Trophoblast cell (in vitro differentiated cells and primary cell): Measurements from ENCODE around the gene IFNL1.

ENCODE experiments used
- DNase-seq, 2 donors: peaks; one replicate each; pipeline ENCODE4 v3.0.0-alpha.2; 2016
- H2AFZ ChIP-seq: 2 replicates; pipeline ENCODE4 v1.6.1; 2013; ENCODE audit warnings: low read length, moderate library complexity, mild to moderate bottlenecking; ENCODE audit not compliant: insufficient read depth, poor library complexity
- H2AK5ac ChIP-seq: 2 replicates; pipeline ENCODE4 v1.6.1; 2013; ENCODE audit warnings: mild to moderate bottlenecking, low read length
- H2BK120ac ChIP-seq: 2 replicates; pipeline ENCODE4 v1.6.1; 2013; ENCODE audit warnings: low read length, mild to moderate bottlenecking, moderate library complexity; ENCODE audit not compliant: insufficient read depth, poor library complexity
- H2BK12ac ChIP-seq: 2 replicates; pipeline ENCODE4 v1.6.1; 2013; ENCODE audit warnings: mild to moderate bottlenecking, low read length, moderate library complexity
- H2BK5ac ChIP-seq: 2 replicates; pipeline ENCODE4 v1.6.1; 2013; ENCODE audit warnings: low read length, low read depth, moderate library complexity, mild to moderate bottlenecking; ENCODE audit not compliant: poor library complexity
- H3K14ac ChIP-seq: 2 replicates; pipeline ENCODE4 v1.6.1; 2013; ENCODE audit warnings: mild to moderate bottlenecking, low read length
- H3K18ac ChIP-seq: 2 replicates; pipeline ENCODE4 v1.6.1; 2013; ENCODE audit warnings: mild to moderate bottlenecking, low read length
- H3K23ac ChIP-seq: 2 replicates; pipeline ENCODE4 v1.6.1; 2013; ENCODE audit warnings: low read length
- H3K27ac ChIP-seq: 2 replicates; pipeline ENCODE4 v1.5.1; 2013; ENCODE audit warnings: low read depth, mild to moderate bottlenecking, inconsistent platforms, low read length, moderate library complexity
- H3K27me3 ChIP-seq: 2 replicates; pipeline ENCODE4 v1.6.1; 2013; ENCODE audit warnings: inconsistent platforms, mild to moderate bottlenecking, low read length, moderate library complexity; ENCODE audit not compliant: insufficient read depth
- H3K36me3 ChIP-seq, 2 experiments: 1 replicate in 1 of 2; 2 replicates in 1 of 2; pipeline ENCODE4 v1.6.1; 2013; ENCODE audit warnings: low read length in 2 of 2, mild to moderate bottlenecking in 2 of 2, moderate library complexity in 1 of 2; ENCODE audit not compliant: insufficient read depth in 2 of 2, control insufficient read depth in 1 of 2
- H3K4ac ChIP-seq: 2 replicates; pipeline ENCODE4 v1.6.1; 2013; ENCODE audit warnings: low read depth, mild to moderate bottlenecking, low read length, moderate library complexity
- H3K4me1 ChIP-seq, 2 experiments: 1 replicate in 1 of 2; 2 replicates in 1 of 2; pipeline ENCODE4 v1.6.1; 2013; ENCODE audit warnings: low read length in 2 of 2, mild to moderate bottlenecking in 2 of 2, moderate library complexity in 1 of 2; ENCODE audit not compliant: insufficient read depth in 2 of 2, control insufficient read depth in 1 of 2
- H3K4me2 ChIP-seq: 2 replicates; pipeline ENCODE4 v1.6.1; 2013; ENCODE audit warnings: inconsistent platforms, mild to moderate bottlenecking, low read length, moderate library complexity
- H3K4me3 ChIP-seq: 2 replicates; pipeline ENCODE4 v1.5.1; 2013; ENCODE audit warnings: mild to moderate bottlenecking, low read depth, low read length, inconsistent platforms
- H3K79me1 ChIP-seq: one replicate; pipeline ENCODE4 v1.6.1; 2013; ENCODE audit warnings: low read length
- H3K79me2 ChIP-seq: 2 replicates; pipeline ENCODE4 v1.6.1; 2013; ENCODE audit warnings: low read length, mild to moderate bottlenecking; ENCODE audit not compliant: control insufficient read depth, insufficient read depth, poor library complexity
- H3K9ac ChIP-seq: 2 replicates; pipeline ENCODE4 v1.6.1; 2013; ENCODE audit warnings: mild to moderate bottlenecking, low read length
- H3K9me3 ChIP-seq: 2 replicates; pipeline ENCODE4 v1.6.1; 2013; ENCODE audit warnings: low read depth, mild to moderate bottlenecking, control low read depth, inconsistent platforms, low read length; ENCODE audit not compliant: insufficient read depth
- H4K12ac ChIP-seq: 2 replicates; pipeline ENCODE4 v1.6.1; 2013; ENCODE audit warnings: low read depth, mild to moderate bottlenecking, low read length, moderate library complexity
- H4K8ac ChIP-seq: 2 replicates; pipeline ENCODE4 v1.6.1; 2013; ENCODE audit warnings: low read depth, mild to moderate bottlenecking, low read length, moderate library complexity
- H4K91ac ChIP-seq: one replicate; pipeline ENCODE4 v1.6.1; 2013; ENCODE audit warnings: low read depth, mild to moderate bottlenecking, low read length, moderate library complexity
- WGBS: extraction: QIAGEN DNeasy Blood & Tissue Kit; methylation state at CpG from one replicate; pipeline ENCODE4 v1.1.7; 2013; ENCODE audit warnings: missing lambda C conversion rate; ENCODE audit not compliant: insufficient read length, insufficient coverage; ENCODE audit errors: extremely low coverage; 5-methylcytosine and 5-hydroxymethylcytosine counted together

The IFNL1 gene

DNA sequence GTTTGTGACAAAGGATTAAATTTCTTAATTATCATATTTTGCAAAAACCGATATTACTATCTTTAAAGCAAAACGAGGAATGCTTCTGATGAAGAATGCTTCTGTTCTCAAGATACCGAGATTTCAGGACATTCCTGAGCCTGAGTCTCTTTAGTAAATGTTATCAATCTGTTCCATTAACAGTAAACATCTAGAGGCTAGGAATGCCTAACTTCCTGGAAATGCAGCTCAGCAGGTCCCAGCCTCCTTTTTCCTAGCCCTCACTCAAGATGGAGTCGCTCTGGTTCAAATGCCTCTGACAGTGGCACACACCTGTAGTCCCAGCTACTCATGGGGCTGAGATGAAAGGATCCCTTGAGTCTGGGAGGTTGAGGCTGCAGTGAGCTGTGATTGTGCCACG lies 45.1 kb upstream of the IFNL1 start:
- H3K4me1 ChIP-seq = peaks cover 3 to 5% of the 10 kb centered on the region in 2 experiments
- no peak overlapping the region for H4K91ac ChIP-seq
- H3K27me3 ChIP-seq = peaks cover 28% of the 10 kb centered on the region
- DNase-seq = peak; percentile 65 to 88
- no peak overlapping the region for H3K23ac ChIP-seq
- no peak overlapping the region for H3K4me3 ChIP-seq
- H4K12ac ChIP-seq = no peak overlapping the region
- WGBS = no CpG with 5 or more reads among the region's 5 CpGs
- H2AK5ac ChIP-seq = no peak overlapping the region
- no peak overlapping the region for H2AFZ ChIP-seq
- H3K36me3 ChIP-seq = no peaks in the 10 kb centered on the region
- H3K9ac ChIP-seq = no peak overlapping the region
- H3K14ac ChIP-seq = no peak overlapping the region
- H3K9me3 ChIP-seq = peaks cover 16% of the 10 kb centered on the region
- H4K8ac ChIP-seq = no peak overlapping the region
- H3K4me2 ChIP-seq = no peak overlapping the region
- no peak overlapping the region for H2BK12ac ChIP-seq
- H3K79me2 ChIP-seq = no peaks in the 10 kb centered on the region
- H3K79me1 ChIP-seq = no peaks in the 10 kb centered on the region
- no peak overlapping the region for H3K27ac ChIP-seq
- no peak overlapping the region for H3K18ac ChIP-seq
- no peak overlapping the region for H2BK5ac ChIP-seq
- no peak overlapping the region for H2BK120ac ChIP-seq
- no peak overlapping the region for H3K4ac ChIP-seq

DNA sequence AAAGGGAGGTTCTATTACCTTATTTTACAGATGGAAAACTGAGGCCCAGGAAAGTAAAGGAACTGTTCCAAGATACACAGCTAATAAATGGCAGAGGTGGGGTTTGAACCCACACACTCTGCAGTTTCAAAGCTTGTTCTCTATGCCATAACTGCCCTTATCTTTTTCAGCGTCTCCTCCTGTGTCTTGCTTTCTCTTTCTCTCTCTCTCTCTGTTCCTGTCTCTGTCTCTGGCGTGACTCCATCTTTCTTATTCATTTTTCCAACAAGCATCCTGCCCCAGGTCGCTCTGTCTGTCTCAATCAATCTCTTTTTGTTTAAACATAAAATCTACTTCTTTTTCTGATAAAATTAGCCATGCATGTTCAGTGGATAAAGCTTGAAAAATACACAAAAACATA lies 44.4 kb upstream of the IFNL1 start:
- H3K27me3 ChIP-seq = peaks cover 27% of the 10 kb centered on the region
- DNase-seq = no peak

DNA sequence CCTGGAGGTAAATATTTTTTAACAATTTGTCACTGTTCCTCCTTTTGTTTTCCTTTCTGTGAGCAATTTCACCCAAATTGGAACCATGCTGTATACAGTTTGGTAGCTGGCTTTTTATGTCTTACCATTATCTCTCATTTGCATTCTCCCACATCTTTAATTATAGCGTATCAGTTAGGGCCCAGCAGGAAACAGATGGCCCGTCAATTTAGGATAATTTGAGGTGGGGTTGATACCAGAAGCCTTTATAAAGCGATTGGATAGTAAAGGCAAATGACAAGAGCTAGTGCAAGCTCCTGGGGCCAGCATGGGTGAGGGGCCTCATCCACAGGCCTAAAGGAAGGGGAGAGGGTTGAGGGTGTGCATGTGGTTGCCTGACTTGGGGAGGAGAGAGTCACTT lies 43.7 kb upstream of the IFNL1 start:
- H3K79me1 ChIP-seq = no peaks in the 10 kb centered on the region
- no peaks in the 10 kb centered on the region for H3K36me3 ChIP-seq
- peaks cover 12% of the 10 kb centered on the region for H3K9me3 ChIP-seq
- H3K27ac ChIP-seq = no peak overlapping the region
- no peak overlapping the region for H3K23ac ChIP-seq
- H3K79me2 ChIP-seq = no peaks in the 10 kb centered on the region
- no CpG with 5 or more reads among the region's 3 CpGs for WGBS
- no peak overlapping the region for H3K4me3 ChIP-seq
- H3K4me2 ChIP-seq = no peak overlapping the region
- no peak overlapping the region for H3K9ac ChIP-seq
- no peak overlapping the region for H2AFZ ChIP-seq
- H3K14ac ChIP-seq = no peak overlapping the region
- no peak for DNase-seq
- no peak overlapping the region for H2BK5ac ChIP-seq
- H4K12ac ChIP-seq = no peak overlapping the region
- H2AK5ac ChIP-seq = no peak overlapping the region
- no peak overlapping the region for H4K8ac ChIP-seq
- peaks cover 21% of the 10 kb centered on the region for H3K27me3 ChIP-seq
- H2BK12ac ChIP-seq = no peak overlapping the region
- no peak overlapping the region for H3K4ac ChIP-seq
- H3K18ac ChIP-seq = no peak overlapping the region
- H3K4me1 ChIP-seq = peaks cover 3 to 4% of the 10 kb centered on the region in 2 experiments
- H4K91ac ChIP-seq = no peak overlapping the region
- no peak overlapping the region for H2BK120ac ChIP-seq

More for the DNA sequence above, 44.4 kb upstream of the IFNL1 start:
- Histone ChIP-seq H3K4me2 (no peak overlapping the region), H3K4me3 (no peak overlapping the region), H3K9me3 (peaks cover 19% of the 10 kb centered on the region), H3K9ac (no peak overlapping the region), H3K23ac (no peak overlapping the region), H2AFZ (no peak overlapping the region), H2BK5ac (no peak overlapping the region), H3K79me1 (no peaks in the 10 kb centered on the region), H3K4ac (no peak overlapping the region), H2BK120ac (no peak overlapping the region), H4K91ac (no peak overlapping the region), H3K36me3 (no peaks in the 10 kb centered on the region), H2AK5ac (no peak overlapping the region), H4K12ac (no peak overlapping the region), H4K8ac (no peak overlapping the region), H3K14ac (no peak overlapping the region), H3K27ac (no peak overlapping the region), H3K18ac (no peak overlapping the region), H3K79me2 (no peaks in the 10 kb centered on the region), H3K4me1 (peaks cover 3 to 5% of the 10 kb centered on the region in 2 experiments), H2BK12ac (no peak overlapping the region)
- no CpG with 5 or more reads among the region's 3 CpGs for WGBS

DNA sequence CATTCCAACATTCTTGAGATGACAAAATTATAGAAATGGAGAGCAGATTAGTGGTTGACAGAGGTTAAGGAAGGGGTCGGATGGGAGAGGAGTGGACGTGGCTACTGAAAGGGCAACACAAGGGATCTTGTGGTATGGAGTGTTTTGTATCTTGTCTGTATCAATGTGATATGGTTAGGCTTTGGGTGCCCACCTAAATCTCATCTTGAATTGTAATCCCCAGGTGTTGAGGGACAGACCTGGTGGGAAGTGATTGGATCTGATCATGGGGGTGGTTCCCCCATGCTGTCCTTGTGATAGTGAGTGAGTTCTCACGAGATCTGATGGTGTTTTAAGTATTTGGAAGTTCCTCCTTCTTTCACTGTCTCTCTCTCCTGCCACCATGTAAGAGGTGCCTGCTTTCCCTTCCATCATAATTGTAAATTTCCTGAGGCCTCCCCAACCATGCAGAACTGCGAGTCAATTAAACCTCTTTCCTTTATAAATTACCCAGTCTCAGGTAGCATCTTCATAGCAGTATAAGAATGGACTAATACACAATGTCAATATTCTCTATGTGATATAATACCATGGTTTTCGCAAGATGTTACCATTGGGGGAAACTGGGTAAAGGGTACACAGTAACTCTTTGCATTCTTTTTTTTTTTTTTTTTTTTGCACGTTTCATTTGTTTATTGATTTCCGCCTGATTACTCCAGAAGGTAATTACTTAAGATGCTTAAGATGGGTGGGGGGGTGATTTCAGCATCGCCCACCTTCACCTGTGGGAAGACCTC lies 42.6 kb upstream of the IFNL1 start:
- H4K8ac ChIP-seq = no peak overlapping the region
- no peak overlapping the region for H4K12ac ChIP-seq
- H3K9me3 ChIP-seq = peaks cover 5% of the 10 kb centered on the region
- no peak overlapping the region for H3K4me2 ChIP-seq
- peaks cover 10% of the 10 kb centered on the region for H3K27me3 ChIP-seq
- H3K27ac ChIP-seq = no peak overlapping the region
- H2BK120ac ChIP-seq = no peak overlapping the region
- H2AK5ac ChIP-seq = no peak overlapping the region
- H4K91ac ChIP-seq = no peak overlapping the region
- H3K4me1 ChIP-seq = peaks cover 0 to 3% of the 10 kb centered on the region in 2 experiments
- no peak overlapping the region for H3K9ac ChIP-seq
- H3K4ac ChIP-seq = no peak overlapping the region
- no peaks in the 10 kb centered on the region for H3K36me3 ChIP-seq
- no peak overlapping the region for H2AFZ ChIP-seq
- H3K4me3 ChIP-seq = no peak overlapping the region
- H2BK12ac ChIP-seq = no peak overlapping the region
- no peak overlapping the region for H3K18ac ChIP-seq
- no peak overlapping the region for H2BK5ac ChIP-seq
- no peak overlapping the region for H3K23ac ChIP-seq
- no CpG with 5 or more reads among the region's 8 CpGs for WGBS
- H3K79me1 ChIP-seq = no peaks in the 10 kb centered on the region
- DNase-seq = no peak
- H3K79me2 ChIP-seq = no peaks in the 10 kb centered on the region
- no peak overlapping the region for H3K14ac ChIP-seq
